ENCODE data around the gene WDR35. TPM values are rescaled to one million over a fixed set of nuclear protein-coding genes. Genes with fewer than 3 reads are reported as not detected.

WDR35 gene
- total RNA-seq, 1 experiment from 2014 or later, result 16.7 TPM

DNA sequence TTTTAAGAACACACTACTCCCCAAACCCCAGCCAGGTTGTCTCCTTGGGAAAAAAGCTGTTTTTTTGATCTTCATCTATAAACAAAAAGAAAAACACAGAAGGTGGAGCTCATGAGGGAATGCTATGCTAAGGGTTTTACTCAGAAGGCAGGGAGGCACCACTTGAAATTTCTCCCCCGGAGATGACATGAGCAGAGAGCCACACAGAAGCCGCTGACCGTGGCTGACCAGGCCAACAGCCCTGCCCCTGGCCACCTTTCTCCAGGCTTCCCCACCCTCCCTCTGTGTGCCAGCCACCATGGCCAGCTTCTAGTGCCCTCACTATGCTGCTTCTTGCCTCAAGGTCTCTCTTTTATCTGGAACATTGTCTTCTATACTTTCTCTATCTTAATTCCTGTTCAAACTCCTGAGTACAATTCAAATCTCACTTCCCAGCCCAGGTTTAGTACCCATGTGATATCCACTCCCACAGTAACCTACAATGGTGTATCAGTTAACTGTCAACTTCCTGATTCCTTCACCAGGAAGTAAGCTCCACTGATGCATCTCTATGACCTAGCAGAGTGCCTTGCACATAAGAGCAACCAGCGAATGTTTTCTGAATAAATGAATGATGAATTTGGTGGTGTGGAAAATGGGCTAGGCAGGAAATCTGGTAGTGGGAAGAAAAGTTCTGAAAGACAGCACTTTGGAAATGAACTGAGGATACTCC, 46.2 kb upstream of the WDR35 start:
- H3K79me1 ChIP-seq (ENCODE audit: insufficient read depth, low read depth, low read length, poor library complexity, severe bottlenecking), result peaks cover 3% of the 10 kb centered on the region
- H2BK20ac ChIP-seq (ENCODE audit: low read depth, low read length, poor library complexity, severe bottlenecking), result no peak overlapping the region
- no peak overlapping the region for H2BK5ac ChIP-seq (ENCODE audit: insufficient read length, low read length)
- no peak overlapping the region for H3K9ac ChIP-seq (ENCODE audit: extremely low read depth, insufficient read length, low read length)
- H3K56ac ChIP-seq (ENCODE audit: insufficient read length, low read depth, low read length), result no peak overlapping the region
- H2AK5ac ChIP-seq (ENCODE audit: insufficient read length, low read length), result no peak overlapping the region
- no peaks in the 10 kb centered on the region for H3K4me1 ChIP-seq (ENCODE audit: insufficient read depth, low read length)
- H3K4me2 ChIP-seq (ENCODE audit: insufficient read depth, insufficient read length, low read length), result no peak overlapping the region
- no peak overlapping the region for H3K18ac ChIP-seq (ENCODE audit: insufficient read length, low read depth, low read length)
- no peak for DNase-seq
- no peaks in the 10 kb centered on the region for H3K27me3 ChIP-seq (ENCODE audit: insufficient read depth, low read length)
- H4K20me1 ChIP-seq (ENCODE audit: control insufficient read depth, insufficient read depth, insufficient read length), result no peaks in the 10 kb centered on the region
- H2AFZ ChIP-seq (ENCODE audit: low read length), result no peak overlapping the region
- H3T11ph ChIP-seq (ENCODE audit: low read length), result no peak overlapping the region
- Mint-ChIP-seq H3K9me3 (no peaks in the 10 kb centered on the region), H3K27me3 (ENCODE audit: low read depth) (no peaks in the 10 kb centered on the region), H3K4me3 (no peak overlapping the region), H3K27ac (no peak overlapping the region), H3K4me1 (no peaks in the 10 kb centered on the region), H3K36me3 (ENCODE audit: insufficient read depth in 1 of 3, low read depth in 3 of 3) (peaks cover 60 to 91% (median 89%) of the 10 kb centered on the region in 3 experiments)
- no peak overlapping the region for H4K91ac ChIP-seq (ENCODE audit: insufficient read length, low read depth, low read length)
- no peak overlapping the region for H4K5ac ChIP-seq (ENCODE audit: insufficient read length, low read depth, low read length)
- no peaks in the 10 kb centered on the region for H3K23me2 ChIP-seq (ENCODE audit: insufficient read length, low read depth, low read length, poor library complexity, severe bottlenecking)
- no peak overlapping the region for H3K27ac ChIP-seq (ENCODE audit: insufficient read length, low read depth, low read length)
- no CpG with 5 or more reads among the region's 4 CpGs for WGBS (ENCODE audit: extremely low coverage, insufficient read length, low lambda C conversion rate)
- TF ChIP-seq, protein P1, sequence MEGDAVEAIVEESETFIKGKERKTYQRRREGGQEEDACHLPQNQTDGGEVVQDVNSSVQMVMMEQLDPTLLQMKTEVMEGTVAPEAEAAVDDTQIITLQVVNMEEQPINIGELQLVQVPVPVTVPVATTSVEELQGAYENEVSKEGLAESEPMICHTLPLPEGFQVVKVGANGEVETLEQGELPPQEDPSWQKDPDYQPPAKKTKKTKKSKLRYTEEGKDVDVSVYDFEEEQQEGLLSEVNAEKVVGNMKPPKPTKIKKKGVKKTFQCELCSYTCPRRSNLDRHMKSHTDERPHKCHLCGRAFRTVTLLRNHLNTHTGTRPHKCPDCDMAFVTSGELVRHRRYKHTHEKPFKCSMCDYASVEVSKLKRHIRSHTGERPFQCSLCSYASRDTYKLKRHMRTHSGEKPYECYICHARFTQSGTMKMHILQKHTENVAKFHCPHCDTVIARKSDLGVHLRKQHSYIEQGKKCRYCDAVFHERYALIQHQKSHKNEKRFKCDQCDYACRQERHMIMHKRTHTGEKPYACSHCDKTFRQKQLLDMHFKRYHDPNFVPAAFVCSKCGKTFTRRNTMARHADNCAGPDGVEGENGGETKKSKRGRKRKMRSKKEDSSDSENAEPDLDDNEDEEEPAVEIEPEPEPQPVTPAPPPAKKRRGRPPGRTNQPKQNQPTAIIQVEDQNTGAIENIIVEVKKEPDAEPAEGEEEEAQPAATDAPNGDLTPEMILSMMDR (conservative IDR thresholded peaks at IDR 0.05), result no peak
- H3K23ac ChIP-seq (ENCODE audit: insufficient read length, low read depth, low read length), result no peak overlapping the region
- H3K9me3 ChIP-seq (ENCODE audit: control insufficient read depth, low read depth, low read length), result no peaks in the 10 kb centered on the region
- no peak overlapping the region for H4K8ac ChIP-seq (replicated peaks; ENCODE audit: insufficient read length, low read depth, low read length)
- no peak overlapping the region for H2BK15ac ChIP-seq (ENCODE audit: low read depth, low read length)
- H2BK120ac ChIP-seq (ENCODE audit: low read depth, low read length, poor library complexity, severe bottlenecking), result no peak overlapping the region
- no peak overlapping the region for H3K4ac ChIP-seq (ENCODE audit: low read depth, low read length)
- H3K14ac ChIP-seq (ENCODE audit: insufficient read depth, low read length), result no peak overlapping the region
- no peaks in the 10 kb centered on the region for H3K79me2 ChIP-seq (ENCODE audit: insufficient read depth, low read length)
- H2BK12ac ChIP-seq (ENCODE audit: insufficient read length, low read depth, low read length), result no peak overlapping the region

Measured in H9 (cell line).